CD14-positive monocyte (primary cell): ENCODE measurements around the gene SLC35F4. TPM values are rescaled to one million over a fixed set of nuclear protein-coding genes. Genes with fewer than 3 reads are reported as not detected.

Source experiments
- DNase-seq, 3 donors: peaks; one replicate each; pipeline ENCODE4 v3.0.0-alpha.2; 2011 to 2022
- H2AFZ ChIP-seq: 2 replicates; pipeline ENCODE4 v1.6.0; 2012; ENCODE audit warnings: mild to moderate bottlenecking, low read depth, low read length, inconsistent platforms; ENCODE audit not compliant: insufficient read depth, poor library complexity, severe bottlenecking
- H3K27ac ChIP-seq, 2 donors: 1 replicate in 1 of 2; 2 replicates in 1 of 2; pipeline ENCODE4 v1.5.1; 2012 to 2013; ENCODE audit warnings: low read length in 2 of 2, control low read depth in 1 of 2, inconsistent platforms in 1 of 2, low read depth in 1 of 2, mild to moderate bottlenecking in 1 of 2
- H3K27me3 ChIP-seq, 2 donors: one replicate each; pipeline versions ENCODE4 v1.6.0 to v1.6.1; 2011 to 2013; ENCODE audit warnings: low read length in 2 of 2; ENCODE audit not compliant: control insufficient read depth in 2 of 2, insufficient read depth in 2 of 2
- H3K36me3 ChIP-seq, 2 donors: replicated peaks in 1 of 2; 1 replicate in 1 of 2; 2 replicates in 1 of 2; pipeline versions ENCODE4 v1.5.1 to v1.6.1; 2012 to 2013; ENCODE audit warnings: low read length in 2 of 2, control low read depth in 1 of 2, inconsistent platforms in 1 of 2, mild to moderate bottlenecking in 1 of 2; ENCODE audit not compliant: insufficient read depth in 2 of 2, control insufficient read depth in 1 of 2
- H3K4me1 ChIP-seq, 2 donors: 1 replicate in 1 of 2; 2 replicates in 1 of 2; pipeline versions ENCODE4 v1.5.1 to v1.6.1; 2012 to 2013; ENCODE audit warnings: low read length in 2 of 2, control low read depth in 1 of 2, inconsistent platforms in 1 of 2, mild to moderate bottlenecking in 1 of 2, moderate library complexity in 1 of 2; ENCODE audit not compliant: insufficient read depth in 2 of 2, control insufficient read depth in 1 of 2
- H3K4me2 ChIP-seq: replicated peaks from 2 replicates; pipeline ENCODE3; 2012; ENCODE audit warnings: low read length, moderate library complexity, mild to moderate bottlenecking; ENCODE audit not compliant: poor library complexity, severe bottlenecking; ENCODE audit errors: extremely low read depth
- H3K4me3 ChIP-seq, 3 experiments: fragments of 200-600 bp in 1 of 3; sonication (generic) in 1 of 3; replicated peaks in 1 of 3; 1 replicate in 2 of 3; 2 replicates in 1 of 3; pipeline ENCODE4 v1.5.1; 2011 to 2013; ENCODE audit warnings: low read length in 3 of 3, mild to moderate bottlenecking in 3 of 3, control low read depth in 2 of 3, low read depth in 2 of 3, inconsistent platforms in 1 of 3, moderate library complexity in 1 of 3
- H3K79me2 ChIP-seq: 2 replicates; pipeline ENCODE4 v1.6.0; 2012; ENCODE audit warnings: mild to moderate bottlenecking, control low read depth, inconsistent platforms, low read length, moderate library complexity; ENCODE audit not compliant: insufficient read depth
- H3K9ac ChIP-seq: 2 replicates; pipeline ENCODE4 v1.6.0; 2017; ENCODE audit warnings: low read length, mild to moderate bottlenecking; ENCODE audit not compliant: insufficient read depth, poor library complexity, severe bottlenecking
- H3K9me3 ChIP-seq, 2 donors: replicated peaks in 1 of 2; 1 replicate in 1 of 2; 2 replicates in 1 of 2; pipeline versions ENCODE4 v1.5.1 to v1.6.1; 2012 to 2013; ENCODE audit warnings: low read length in 2 of 2, control low read depth in 1 of 2; ENCODE audit not compliant: control insufficient read depth in 1 of 2, insufficient read depth in 1 of 2
- H4K20me1 ChIP-seq: 2 replicates; pipeline ENCODE4 v1.6.0; 2012; ENCODE audit warnings: mild to moderate bottlenecking, low read length, control low read depth, moderate library complexity; ENCODE audit not compliant: insufficient read depth
- H3K27ac Mint-ChIP-seq, 7 donors: one replicate each; pipeline ENCODE4 v1.8.0; 2020; ENCODE audit warnings: mild to moderate bottlenecking in 7 of 7, mixed read lengths in 7 of 7, moderate library complexity in 6 of 7, inconsistent platforms in 2 of 7
- H3K27me3 Mint-ChIP-seq, 3 donors: one replicate each; pipeline ENCODE4 v1.8.0; 2021 to 2022; ENCODE audit warnings: low read depth in 3 of 3, mild to moderate bottlenecking in 3 of 3, mixed read lengths in 3 of 3, moderate library complexity in 3 of 3, inconsistent platforms in 1 of 3
- H3K36me3 Mint-ChIP-seq, 2 donors: one replicate each; pipeline ENCODE4 v1.8.0; 2020; ENCODE audit warnings: mixed read lengths in 2 of 2, inconsistent platforms in 1 of 2, mild to moderate bottlenecking in 1 of 2
- H3K4me1 Mint-ChIP-seq: one replicate; pipeline ENCODE4 v1.8.0; 2020; ENCODE audit warnings: mild to moderate bottlenecking, mixed read lengths
- H3K4me3 Mint-ChIP-seq, 2 donors: one replicate each; pipeline ENCODE4 v1.8.0; 2020; ENCODE audit warnings: mild to moderate bottlenecking in 2 of 2, mixed read lengths in 2 of 2, moderate library complexity in 1 of 2
- H3K9me3 Mint-ChIP-seq, 7 donors: one replicate each; pipeline ENCODE4 v1.8.0; 2020 to 2022; ENCODE audit warnings: mixed read lengths in 7 of 7, mild to moderate bottlenecking in 6 of 7, moderate library complexity in 6 of 7, inconsistent platforms in 2 of 7
- CTCF ChIP-seq: fragments of 200-600 bp; IDR thresholded peaks from one replicate; pipeline ENCODE4 v1.8.0; 2022; ENCODE audit warnings: antibody characterized with exemption, mild to moderate bottlenecking
- WGBS: methylation state at CpG from one replicate; pipeline ENCODE4 v1.1.5; 2013; ENCODE audit warnings: missing lambda C conversion rate; ENCODE audit not compliant: insufficient coverage; 5-methylcytosine and 5-hydroxymethylcytosine counted together
- intact Hi-C, 2 donors: fragments of 100-400 bp; cut with micrococcal nuclease; formaldehyde crosslinking; loops; one replicate each; pipeline versions ENCODE4 v1.15.0 to v1.15.1; 2023
- polyA plus RNA-seq, 3 donors: library from polyadenylated mRNA; depleted of rRNA in 1 of 3; unstranded in 2 of 3; stranded (reverse) in 1 of 3; fragments of 300-500 nt in 2 of 3; fragments of >200 nt in 1 of 3; fragmentation: Illumina TruSeq in 2 of 3; gene quantifications; 1 replicate in 2 of 3; 2 replicates in 1 of 3; pipeline ENCODE4 v1.2.3, GENCODE V29; 2012 to 2021

SLC35F4 gene
- polyA plus RNA-seq, 3 donors: not detected

GRCh38 chr14:57834001-57834598, 31.8 kb downstream of the SLC35F4 start:
- WGBS: no CpG with 5 or more reads among the region's 1 CpG

GRCh38 chr14:57833323-57833722, 32.6 kb downstream of the SLC35F4 start:
- no peaks in the 10 kb centered on the region for H3K36me3 ChIP-seq
- no peak overlapping the region for H3K4me2 ChIP-seq
- no peaks in the 10 kb centered on the region for H3K4me1 ChIP-seq
- H3K79me2 ChIP-seq: no peaks in the 10 kb centered on the region
- H3K9me3 ChIP-seq: no peaks in the 10 kb centered on the region
- intact Hi-C loops: no loop called here
- no peaks in the 10 kb centered on the region for H3K36me3 Mint-ChIP-seq
- no peaks in the 10 kb centered on the region for H4K20me1 ChIP-seq
- no peak overlapping the region for H2AFZ ChIP-seq
- peaks cover 0 to 4% (median 0%) of the 10 kb centered on the region in 7 donors for H3K9me3 Mint-ChIP-seq
- peaks cover 2% of the 10 kb centered on the region in 3 donors for H3K27me3 Mint-ChIP-seq
- H3K4me3 ChIP-seq: no peak overlapping the region
- no peak overlapping the region for H3K27ac Mint-ChIP-seq
- no peak for TF ChIP-seq CTCF
- H3K4me3 Mint-ChIP-seq: no peak overlapping the region
- 80% methylated on average over 1 of the region's 3 CpGs for WGBS
- DNase-seq: no peak
- H3K27me3 ChIP-seq: no peaks in the 10 kb centered on the region
- H3K4me1 Mint-ChIP-seq: no peaks in the 10 kb centered on the region
- H3K9ac ChIP-seq: no peak overlapping the region
- H3K27ac ChIP-seq: no peak overlapping the region

More at GRCh38 chr14:57834001-57834598, 31.8 kb downstream of the SLC35F4 start:
- H3K4me1 ChIP-seq: no peaks in the 10 kb centered on the region
- Mint-ChIP-seq H3K27me3 (peaks cover under 1 to 2% (median 2%) of the 10 kb centered on the region in 3 donors), H3K36me3 (no peaks in the 10 kb centered on the region), H3K4me3 (no peak overlapping the region), H3K9me3 (peaks cover 0 to 4% (median 0%) of the 10 kb centered on the region in 7 donors), H3K4me1 (no peaks in the 10 kb centered on the region), H3K27ac (no peak overlapping the region)
- no peaks in the 10 kb centered on the region for H4K20me1 ChIP-seq
- no peak for DNase-seq
- no peak for TF ChIP-seq CTCF
- no peaks in the 10 kb centered on the region for H3K27me3 ChIP-seq
- intact Hi-C loops: no loop called here
- no peak overlapping the region for H2AFZ ChIP-seq
- no peaks in the 10 kb centered on the region for H3K36me3 ChIP-seq
- no peaks in the 10 kb centered on the region for H3K9me3 ChIP-seq
- H3K9ac ChIP-seq: no peak overlapping the region
- no peak overlapping the region for H3K4me2 ChIP-seq
- H3K27ac ChIP-seq: no peak overlapping the region
- H3K4me3 ChIP-seq: no peak overlapping the region
- H3K79me2 ChIP-seq: no peaks in the 10 kb centered on the region
